Central memory CD8-positive, alpha-beta T cell (primary cell): Measurements from ENCODE around the gene EVC2.

Source experiments
- ATAC-seq: fragments of 150-1000 bp; cut with Tn5 transposase; replicated peaks from 2 replicates; pipeline ENCODE4 v1.10.0; 2022; ENCODE audit warnings: mild to moderate bottlenecking, moderate FRiP score, moderate number of reproducible peaks; ENCODE audit not compliant: poor library complexity, severe bottlenecking; ENCODE audit errors: extremely low read depth
- DNase-seq, 2 donors: peaks; one replicate each; pipeline ENCODE4 v3.0.0; 2021; ENCODE audit warnings: low spot score in 2 of 2
- H3K27ac Mint-ChIP-seq: one replicate; pipeline ENCODE4 v1.8.0; 2022; ENCODE audit warnings: low read depth, mild to moderate bottlenecking, moderate library complexity, mixed read lengths
- H3K27me3 Mint-ChIP-seq: one replicate; pipeline ENCODE4 v1.8.0; 2022; ENCODE audit warnings: mixed read lengths
- H3K36me3 Mint-ChIP-seq: one replicate; pipeline ENCODE4 v1.8.0; 2022; ENCODE audit warnings: mild to moderate bottlenecking, moderate library complexity, mixed read lengths; ENCODE audit not compliant: insufficient read depth
- H3K4me1 Mint-ChIP-seq: one replicate; pipeline ENCODE4 v1.8.0; 2022; ENCODE audit warnings: mixed read lengths
- H3K4me3 Mint-ChIP-seq: one replicate; pipeline ENCODE4 v1.8.0; 2022; ENCODE audit warnings: mild to moderate bottlenecking, moderate library complexity, mixed read lengths
- H3K9me3 Mint-ChIP-seq: one replicate; pipeline ENCODE4 v1.8.0; 2022; ENCODE audit warnings: mixed read lengths

The EVC2 gene, protein sequence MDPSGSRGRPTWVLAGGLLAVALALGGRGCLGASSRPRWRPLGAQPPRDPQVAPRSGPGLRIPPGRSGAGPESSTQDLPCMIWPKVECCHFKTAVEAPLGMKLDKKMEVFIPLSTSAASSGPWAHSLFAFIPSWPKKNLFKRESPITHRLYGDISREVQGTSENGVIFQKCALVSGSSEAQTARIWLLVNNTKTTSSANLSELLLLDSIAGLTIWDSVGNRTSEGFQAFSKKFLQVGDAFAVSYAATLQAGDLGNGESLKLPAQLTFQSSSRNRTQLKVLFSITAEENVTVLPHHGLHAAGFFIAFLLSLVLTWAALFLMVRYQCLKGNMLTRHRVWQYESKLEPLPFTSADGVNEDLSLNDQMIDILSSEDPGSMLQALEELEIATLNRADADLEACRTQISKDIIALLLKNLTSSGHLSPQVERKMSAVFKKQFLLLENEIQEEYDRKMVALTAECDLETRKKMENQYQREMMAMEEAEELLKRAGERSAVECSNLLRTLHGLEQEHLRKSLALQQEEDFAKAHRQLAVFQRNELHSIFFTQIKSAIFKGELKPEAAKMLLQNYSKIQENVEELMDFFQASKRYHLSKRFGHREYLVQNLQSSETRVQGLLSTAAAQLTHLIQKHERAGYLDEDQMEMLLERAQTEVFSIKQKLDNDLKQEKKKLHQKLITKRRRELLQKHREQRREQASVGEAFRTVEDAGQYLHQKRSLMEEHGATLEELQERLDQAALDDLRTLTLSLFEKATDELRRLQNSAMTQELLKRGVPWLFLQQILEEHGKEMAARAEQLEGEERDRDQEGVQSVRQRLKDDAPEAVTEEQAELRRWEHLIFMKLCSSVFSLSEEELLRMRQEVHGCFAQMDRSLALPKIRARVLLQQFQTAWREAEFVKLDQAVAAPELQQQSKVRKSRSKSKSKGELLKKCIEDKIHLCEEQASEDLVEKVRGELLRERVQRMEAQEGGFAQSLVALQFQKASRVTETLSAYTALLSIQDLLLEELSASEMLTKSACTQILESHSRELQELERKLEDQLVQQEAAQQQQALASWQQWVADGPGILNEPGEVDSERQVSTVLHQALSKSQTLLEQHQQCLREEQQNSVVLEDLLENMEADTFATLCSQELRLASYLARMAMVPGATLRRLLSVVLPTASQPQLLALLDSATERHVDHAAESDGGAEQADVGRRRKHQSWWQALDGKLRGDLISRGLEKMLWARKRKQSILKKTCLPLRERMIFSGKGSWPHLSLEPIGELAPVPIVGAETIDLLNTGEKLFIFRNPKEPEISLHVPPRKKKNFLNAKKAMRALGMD

DNA sequence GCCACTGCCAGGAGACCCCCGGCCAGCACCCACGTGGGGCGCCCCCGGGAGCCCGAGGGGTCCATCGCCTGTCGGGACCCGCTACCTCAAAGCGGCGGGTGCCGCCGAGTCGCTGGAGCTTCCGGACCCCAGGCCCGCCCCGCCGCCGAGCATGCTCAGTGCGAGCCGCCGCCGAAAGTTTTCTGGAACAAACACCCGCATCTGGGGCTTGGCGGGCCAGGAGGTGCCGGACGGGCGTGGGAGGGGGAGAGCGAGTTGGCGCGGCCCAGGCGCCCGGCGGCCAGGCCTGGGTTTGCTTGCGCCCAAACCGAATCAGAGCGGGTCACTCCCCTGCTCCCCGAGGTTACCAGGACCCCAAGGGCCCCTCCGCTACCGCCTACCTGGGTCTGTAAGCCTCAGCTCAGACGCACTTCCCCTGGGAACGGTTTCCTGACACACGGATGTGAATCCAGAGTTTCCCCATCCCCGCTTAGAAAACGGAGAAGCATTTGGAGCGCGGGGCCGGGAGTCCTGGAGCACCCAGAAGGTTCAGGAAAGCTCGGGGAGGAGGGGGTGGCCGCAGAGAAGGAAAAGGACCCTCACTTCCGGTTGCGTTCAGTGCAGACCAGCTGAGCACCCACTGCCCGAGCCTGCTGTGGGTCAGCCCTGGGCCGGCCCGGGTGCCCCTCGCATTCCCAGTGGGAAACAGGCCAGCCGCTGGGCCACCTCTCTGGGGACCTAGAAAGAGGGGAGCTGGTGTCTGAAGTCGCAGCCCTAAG lies at the start of gene EVC2:
TSS of gene EVC2 (minus strand) at position 111 of the 758 bp plus-strand sequence. CDS start at position 65, 46 bp downstream.
- no peak for DNase-seq
- Mint-ChIP-seq H3K4me3 (peak within 1 kb of the TSS; percentile 80), H3K27me3 (peaks cover 45% of the 10 kb centered on the region), H3K36me3 (peaks cover 2% of the 10 kb centered on the region), H3K9me3 (no peaks in the 10 kb centered on the region), H3K4me1 (peaks cover 40% of the 10 kb centered on the region), H3K27ac (peak within 1 kb of the TSS; percentile 68)
- ATAC-seq: peak; percentile 33

- no peak for ATAC-seq
- Mint-ChIP-seq H3K4me3 (no peak overlapping the region), H3K9me3 (no peaks in the 10 kb centered on the region), H3K27me3 (no peaks in the 10 kb centered on the region), H3K27ac (no peak overlapping the region), H3K4me1 (no peaks in the 10 kb centered on the region), H3K36me3 (peaks cover 2% of the 10 kb centered on the region)
- DNase-seq: no peak
These were observed 49.6 kb upstream of the EVC2 start for GRCh38 chr4:5757954-5758353.

- H3K27me3 Mint-ChIP-seq: no peaks in the 10 kb centered on the region
- ATAC-seq: no peak
- H3K27ac Mint-ChIP-seq: no peak overlapping the region
- H3K4me3 Mint-ChIP-seq: no peak overlapping the region
- DNase-seq: no peak
- peaks cover 2% of the 10 kb centered on the region for H3K36me3 Mint-ChIP-seq
- no peaks in the 10 kb centered on the region for H3K4me1 Mint-ChIP-seq
- no peaks in the 10 kb centered on the region for H3K9me3 Mint-ChIP-seq
These were observed 49.2 kb upstream of the EVC2 start for GRCh38 chr4:5757536-5757935.

GRCh38 chr4:5757091-5757490 lies 48.7 kb upstream of the EVC2 start:
- no peaks in the 10 kb centered on the region for H3K27me3 Mint-ChIP-seq
- DNase-seq (no peak), ATAC-seq (no peak)
- H3K36me3 Mint-ChIP-seq: peaks cover 2% of the 10 kb centered on the region
- H3K27ac Mint-ChIP-seq: no peak overlapping the region
- no peaks in the 10 kb centered on the region for H3K4me1 Mint-ChIP-seq
- H3K4me3 Mint-ChIP-seq: no peak overlapping the region
- no peaks in the 10 kb centered on the region for H3K9me3 Mint-ChIP-seq

DNA sequence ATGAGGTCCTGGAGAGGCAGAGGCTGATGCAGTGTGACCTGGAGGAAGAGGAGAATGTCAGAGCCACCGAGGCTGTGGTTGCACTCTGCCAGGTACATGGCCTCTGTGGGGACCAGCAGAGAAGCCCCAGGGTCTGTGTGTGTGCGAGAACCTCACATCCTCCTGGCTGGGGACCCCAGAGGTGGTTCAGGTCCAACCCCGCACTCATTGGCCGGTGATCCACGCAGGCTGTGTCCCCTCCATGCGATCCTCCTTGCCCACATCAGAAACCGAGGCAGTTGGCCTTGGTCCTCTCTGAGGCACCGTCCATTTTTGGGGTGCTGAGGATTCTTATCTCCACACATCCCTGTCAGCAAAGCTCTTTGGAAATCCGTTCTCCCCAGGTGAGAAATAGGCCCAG lies 47.9 kb upstream of the EVC2 start:
- H3K9me3 Mint-ChIP-seq: no peaks in the 10 kb centered on the region
- no peaks in the 10 kb centered on the region for H3K27me3 Mint-ChIP-seq
- ATAC-seq (no peak), DNase-seq (no peak)
- peaks cover 2% of the 10 kb centered on the region for H3K36me3 Mint-ChIP-seq
- H3K4me1 Mint-ChIP-seq: no peaks in the 10 kb centered on the region
- no peak overlapping the region for H3K27ac Mint-ChIP-seq
- H3K4me3 Mint-ChIP-seq: no peak overlapping the region

- Mint-ChIP-seq H3K9me3 (no peaks in the 10 kb centered on the region), H3K36me3 (peaks cover 2% of the 10 kb centered on the region), H3K27me3 (no peaks in the 10 kb centered on the region), H3K4me1 (no peaks in the 10 kb centered on the region), H3K4me3 (no peak overlapping the region), H3K27ac (peak overlapping the region; percentile 55)
- no peak for ATAC-seq
- no peak for DNase-seq
These were observed 47.3 kb upstream of the EVC2 start for GRCh38 chr4:5755679-5756078.

DNA sequence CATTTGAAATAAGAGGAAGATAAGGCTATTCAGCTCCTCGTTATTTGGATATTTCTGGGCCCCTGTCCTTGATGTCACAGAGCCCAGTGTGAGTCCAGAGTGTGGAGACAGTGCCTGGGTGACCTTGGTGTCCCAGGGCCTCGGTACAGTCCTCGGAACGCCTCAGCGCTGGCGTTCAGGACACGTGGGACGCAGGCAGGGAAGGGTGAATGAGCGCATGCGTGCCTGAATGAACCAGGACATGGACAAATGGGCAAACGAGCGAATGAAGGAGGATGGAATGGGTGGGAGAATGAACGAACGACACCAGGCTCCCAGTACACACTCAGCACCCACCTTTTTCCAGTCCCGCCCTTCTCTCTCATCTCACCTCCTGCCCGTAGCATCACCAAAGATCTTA lies 46.8 kb upstream of the EVC2 start:
- H3K27me3 Mint-ChIP-seq: no peaks in the 10 kb centered on the region
- H3K9me3 Mint-ChIP-seq: no peaks in the 10 kb centered on the region
- DNase-seq: no peak
- ATAC-seq: no peak
- peaks cover under 1% of the 10 kb centered on the region for H3K36me3 Mint-ChIP-seq
- peak overlapping the region; percentile 55 for H3K27ac Mint-ChIP-seq
- no peaks in the 10 kb centered on the region for H3K4me1 Mint-ChIP-seq
- no peak overlapping the region for H3K4me3 Mint-ChIP-seq

DNA sequence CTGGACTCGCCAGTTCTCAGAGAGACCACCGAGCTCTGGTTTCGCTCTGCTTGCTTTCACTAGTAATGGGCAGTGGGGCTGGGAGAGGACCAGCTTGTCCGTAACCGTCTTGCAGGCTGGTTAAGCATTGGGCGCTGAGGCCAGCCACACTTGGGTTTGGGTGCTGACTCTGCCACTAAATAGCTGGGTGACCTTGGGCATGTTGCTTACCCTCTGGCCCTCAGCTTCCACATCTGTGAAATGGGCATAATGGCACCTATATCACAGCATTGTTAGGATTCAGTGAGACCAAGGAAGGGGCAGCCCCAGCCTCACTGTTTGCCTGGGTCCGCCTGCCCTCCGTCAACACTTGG lies 46.1 kb upstream of the EVC2 start:
- no peak overlapping the region for H3K27ac Mint-ChIP-seq
- DNase-seq (no peak), ATAC-seq (no peak)
- H3K36me3 Mint-ChIP-seq: peaks cover 2% of the 10 kb centered on the region
- H3K9me3 Mint-ChIP-seq: no peaks in the 10 kb centered on the region
- H3K27me3 Mint-ChIP-seq: no peaks in the 10 kb centered on the region
- H3K4me1 Mint-ChIP-seq: no peaks in the 10 kb centered on the region
- no peak overlapping the region for H3K4me3 Mint-ChIP-seq

DNA sequence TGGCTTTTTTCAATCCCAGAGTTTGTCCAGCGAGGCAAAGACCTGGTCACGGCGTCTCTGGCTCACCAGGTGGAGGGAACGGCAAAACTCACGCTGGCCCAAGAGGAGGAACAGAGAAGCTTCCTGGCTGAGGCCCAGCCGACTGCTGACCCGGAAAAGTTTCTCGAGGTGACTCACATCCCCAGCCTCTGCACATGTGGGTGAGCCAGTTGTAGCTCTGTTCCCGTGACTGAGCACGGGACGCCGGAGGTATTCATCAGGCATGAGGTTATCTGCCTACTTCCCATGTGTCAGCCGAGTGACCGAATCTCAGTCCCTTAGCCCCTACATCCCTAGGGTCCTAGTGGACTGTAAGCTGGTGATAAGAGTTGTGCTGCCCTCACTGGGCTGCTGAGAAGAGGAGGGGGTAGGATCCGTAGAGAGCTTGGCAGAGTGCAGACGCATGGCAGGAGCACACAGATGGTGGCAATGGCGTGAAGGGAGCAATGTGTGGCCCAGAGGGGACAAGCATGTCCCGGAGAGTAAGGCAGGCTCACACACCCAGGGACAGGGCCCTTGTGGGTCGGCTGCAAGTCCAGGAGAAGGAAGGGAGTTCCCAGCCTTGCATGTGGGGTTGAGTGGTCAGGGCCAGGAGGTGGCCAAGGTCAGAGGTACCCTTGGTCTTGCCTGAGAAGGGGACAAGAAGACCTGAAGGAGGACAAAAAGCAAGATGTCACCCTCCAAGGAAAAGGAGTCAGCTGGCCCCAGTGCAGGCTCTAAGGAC lies 45.6 kb upstream of the EVC2 start:
- H3K4me3 Mint-ChIP-seq: no peak overlapping the region

GRCh38 chr4:5753366-5753765 lies 45.0 kb upstream of the EVC2 start:
- Mint-ChIP-seq H3K9me3 (no peaks in the 10 kb centered on the region), H3K27me3 (no peaks in the 10 kb centered on the region), H3K36me3 (peaks cover 4% of the 10 kb centered on the region), H3K4me3 (no peak overlapping the region), H3K4me1 (no peaks in the 10 kb centered on the region), H3K27ac (no peak overlapping the region)
- ATAC-seq: no peak
- DNase-seq: no peak

More for the DNA sequence above, 45.6 kb upstream of the EVC2 start:
- Mint-ChIP-seq H3K36me3 (peaks cover 4% of the 10 kb centered on the region), H3K9me3 (no peaks in the 10 kb centered on the region), H3K27me3 (no peaks in the 10 kb centered on the region), H3K27ac (no peak overlapping the region), H3K4me1 (no peaks in the 10 kb centered on the region)
- DNase-seq (no peak), ATAC-seq (no peak)

GRCh38 chr4:5752376-5753184 lies 44.2 kb upstream of the EVC2 start:
- no peak for DNase-seq
- H3K36me3 Mint-ChIP-seq: peaks cover 4% of the 10 kb centered on the region
- ATAC-seq: no peak
- no peaks in the 10 kb centered on the region for H3K4me1 Mint-ChIP-seq
- no peak overlapping the region for H3K27ac Mint-ChIP-seq
- H3K9me3 Mint-ChIP-seq: no peaks in the 10 kb centered on the region
- H3K4me3 Mint-ChIP-seq: no peak overlapping the region
- H3K27me3 Mint-ChIP-seq: no peaks in the 10 kb centered on the region
